KBM-7 (cell line): ENCODE data around the gene NUMBL.
"Not testable (repeated sequence)": the region's sequence is repeated elsewhere in the genome, so short reads cannot be mapped to it uniquely, and the experiment has no call there.

Source experiments
- DNase-seq: peaks from one replicate; pipeline ENCODE4 v3.0.0-alpha.2; 2015
- in situ Hi-C: fragments of 300-500 bp; cut with MboI; formaldehyde crosslinking; loops from 2 replicates; pipeline ENCODE4 v1.14.3; 2020; ENCODE audit warnings: low sequenced_read_pairs, low pct_unique_long_range_greater_than_20kb, mixed read lengths

Gene NUMBL

DNA sequence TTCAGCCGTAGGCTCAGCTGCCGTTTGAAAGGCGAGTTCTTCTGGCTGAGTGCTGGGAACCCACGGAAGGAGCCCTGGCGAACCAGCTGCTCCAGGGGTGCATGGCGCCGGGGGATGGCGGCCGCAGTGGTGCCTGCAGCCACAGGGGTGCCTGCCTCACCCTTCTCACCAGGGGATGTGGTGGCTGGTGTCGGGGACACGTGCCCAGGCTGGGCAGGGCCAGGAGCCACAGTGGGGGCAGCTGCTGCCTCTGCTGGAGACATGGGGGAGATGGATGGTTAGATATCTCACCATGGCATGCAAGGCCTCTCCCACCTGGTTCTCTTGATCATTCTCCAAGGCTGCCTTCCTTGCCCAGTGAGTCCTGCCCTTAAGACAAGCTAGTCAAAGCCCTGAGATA, 17.1 kb downstream of the NUMBL start:
- DNase-seq: no peak
- in situ Hi-C loops: loop anchor here (25.0 kb wide), 1 partner anchor 239 kb away; no protein-coding TSS in a partner anchor

DNA sequence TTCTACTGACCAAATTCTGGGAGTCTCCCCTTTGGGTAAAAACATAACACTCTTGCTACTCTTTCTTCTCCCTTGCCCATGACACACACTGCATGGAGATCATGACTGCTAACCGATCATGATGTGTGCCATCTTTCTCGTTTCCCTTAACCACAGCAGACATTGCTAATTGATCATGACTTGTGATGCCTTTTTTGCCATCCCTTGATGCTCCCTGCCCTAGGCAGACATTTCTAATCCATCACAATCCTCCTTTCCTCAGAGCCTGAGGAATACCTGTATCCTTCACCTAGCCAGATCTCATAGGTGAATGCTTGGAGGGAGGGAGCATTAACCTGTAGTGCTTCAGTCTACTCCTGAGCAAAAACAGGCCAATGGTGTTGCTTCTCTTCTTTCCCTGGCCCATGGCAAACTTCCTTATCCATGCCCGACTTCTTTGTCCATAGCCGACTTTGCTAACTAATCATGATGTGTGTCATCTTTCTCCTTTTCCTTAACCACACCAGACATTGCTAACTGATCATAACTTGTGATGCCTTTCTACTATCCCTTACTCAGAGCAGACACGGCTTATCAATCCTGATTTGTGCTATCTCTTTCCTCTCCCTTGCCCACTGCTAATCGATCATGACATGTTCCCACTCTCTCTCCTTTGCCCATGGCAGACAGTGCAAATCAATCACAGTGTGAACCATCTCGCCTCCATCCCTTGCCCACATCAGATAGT, 17.7 kb downstream of the NUMBL start:
- in situ Hi-C loops: loop anchor here (25.0 kb wide), 1 partner anchor 240 kb away; no protein-coding TSS in a partner anchor
- DNase-seq: no peak

DNA sequence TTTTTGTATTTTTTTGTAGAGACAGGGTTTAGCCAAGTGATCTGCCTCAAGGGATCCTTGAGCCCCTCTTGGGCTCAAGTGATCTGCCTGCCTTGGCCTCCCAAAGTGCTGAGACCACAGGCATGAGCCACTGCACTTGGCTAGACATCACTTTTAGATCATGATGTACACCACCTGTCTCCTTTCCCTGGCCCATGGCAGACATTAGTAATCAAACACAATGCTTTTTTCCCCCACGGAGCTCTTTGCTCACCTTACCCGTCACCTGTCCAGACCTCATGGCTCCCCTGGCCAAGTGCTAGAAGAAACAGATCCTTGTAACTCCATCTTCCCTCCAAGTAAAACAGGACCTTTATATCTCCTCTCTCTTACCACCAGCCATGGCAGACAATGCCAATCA, 18.4 kb downstream of the NUMBL start:
- in situ Hi-C loops: loop anchor here (25.0 kb wide), 1 partner anchor 240 kb away; no protein-coding TSS in a partner anchor
- no peak for DNase-seq

DNA sequence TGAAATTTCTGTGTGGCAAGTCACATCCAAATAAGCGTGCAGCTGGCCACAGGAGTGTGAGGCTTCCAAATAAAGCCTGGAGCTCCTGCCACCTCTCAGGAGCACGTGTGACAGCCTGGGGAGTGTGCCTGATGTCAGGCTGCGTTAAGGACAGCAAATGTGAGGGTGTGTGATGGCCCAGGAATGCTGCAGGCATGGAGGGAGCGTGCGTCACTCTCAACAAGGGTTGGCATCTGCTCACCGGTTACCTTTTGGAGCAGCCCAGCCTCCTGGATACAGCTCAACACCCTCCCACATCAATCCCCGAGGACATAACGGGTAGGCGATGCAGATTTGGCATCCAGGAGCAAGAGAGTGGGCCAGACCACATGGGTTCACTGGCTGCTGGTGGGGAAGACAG, 19.0 kb downstream of the NUMBL start:
- no peak for DNase-seq
- in situ Hi-C loops: loop anchor here (25.0 kb wide), 1 partner anchor 241 kb away; no protein-coding TSS in a partner anchor

DNA sequence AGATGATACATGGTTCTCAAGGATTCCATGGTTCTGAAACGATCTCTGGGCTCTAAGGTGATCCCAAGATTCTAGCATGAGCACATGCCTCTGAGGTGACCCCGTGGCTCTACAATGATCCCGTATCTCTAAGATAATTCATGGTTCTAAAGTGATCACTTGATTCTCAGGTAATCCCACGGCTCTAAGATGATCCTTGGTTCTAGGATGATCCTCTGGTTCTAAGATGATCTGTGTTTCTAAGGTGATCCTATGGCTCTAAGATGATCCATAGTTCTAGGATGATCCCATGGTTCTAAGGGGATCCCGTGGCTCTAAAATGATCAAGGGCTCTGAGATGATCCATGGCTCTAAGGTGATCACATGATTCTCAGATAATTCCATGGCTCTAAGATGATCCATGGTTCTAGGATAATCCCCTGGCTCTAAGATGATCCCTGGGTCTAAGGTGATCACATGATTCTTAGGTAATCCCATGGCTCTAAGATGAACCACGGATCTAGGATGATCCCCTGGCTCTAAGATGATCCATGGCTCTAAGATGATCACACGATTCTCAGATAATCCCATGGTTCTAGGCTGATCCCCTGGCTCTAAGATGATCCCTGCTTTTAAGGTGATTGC, 21.3 kb downstream of the NUMBL start:
- in situ Hi-C loops: loop anchor here (25.0 kb wide), 1 partner anchor 243 kb away; no protein-coding TSS in a partner anchor
- DNase-seq: no peak

DNA sequence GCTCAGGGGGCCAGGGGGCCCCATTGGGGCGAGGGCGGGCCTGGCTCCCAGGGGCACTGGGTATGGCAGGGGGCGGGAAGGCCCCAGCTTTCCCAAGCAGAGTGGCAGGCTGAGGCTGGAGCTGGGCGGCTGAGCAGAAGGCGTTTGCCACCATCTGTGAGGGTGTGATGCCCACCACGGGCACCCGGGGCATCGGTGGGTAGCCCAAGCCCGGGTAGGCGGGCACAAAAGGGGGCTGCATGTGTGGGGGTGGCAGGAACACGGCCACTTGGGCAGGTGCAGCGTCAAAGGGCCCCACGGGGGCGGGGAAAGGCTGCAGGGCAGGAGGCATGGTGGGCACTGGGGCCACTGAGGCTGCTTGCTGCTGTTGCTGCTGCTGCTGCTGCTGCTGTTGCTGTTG, 22.8 kb downstream of the NUMBL start:
- no peak for DNase-seq
- in situ Hi-C loops: loop anchor here (25.0 kb wide), 1 partner anchor 245 kb away; no protein-coding TSS in a partner anchor

DNA sequence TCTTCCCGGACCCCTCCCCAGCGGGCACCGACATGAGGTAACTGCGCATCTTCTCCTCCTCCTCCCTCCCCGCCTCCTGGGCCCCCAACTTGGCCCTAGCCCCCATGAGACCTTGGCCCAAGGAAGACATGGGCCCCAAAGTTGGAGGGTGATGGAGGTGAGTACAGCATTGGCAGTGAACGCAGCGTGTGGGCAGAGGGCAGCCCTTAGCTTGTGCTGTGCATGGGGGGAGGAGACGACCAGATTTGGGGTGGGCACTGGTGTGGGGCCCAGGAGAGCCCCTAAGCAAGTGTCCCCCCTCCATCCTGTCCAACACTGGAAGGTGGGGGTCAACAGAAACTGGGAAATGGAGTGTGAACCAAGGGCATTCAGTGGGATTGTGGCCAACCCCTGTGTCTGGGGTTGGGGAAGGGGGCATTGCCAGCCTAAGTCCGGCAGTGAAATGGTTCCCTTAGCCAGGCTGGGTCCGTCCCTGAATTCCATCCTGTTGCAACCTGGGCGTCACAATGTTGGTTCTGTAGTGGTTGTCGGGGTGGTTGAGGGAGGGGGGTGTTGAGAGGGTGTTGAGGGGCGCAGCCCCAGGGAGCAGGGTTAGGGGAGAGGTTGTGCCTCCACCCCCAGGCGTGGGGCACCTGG, 23.5 kb downstream of the NUMBL start:
- in situ Hi-C loops: loop anchor here (25.0 kb wide), 1 partner anchor 245 kb away; no protein-coding TSS in a partner anchor
- no peak for DNase-seq

DNA sequence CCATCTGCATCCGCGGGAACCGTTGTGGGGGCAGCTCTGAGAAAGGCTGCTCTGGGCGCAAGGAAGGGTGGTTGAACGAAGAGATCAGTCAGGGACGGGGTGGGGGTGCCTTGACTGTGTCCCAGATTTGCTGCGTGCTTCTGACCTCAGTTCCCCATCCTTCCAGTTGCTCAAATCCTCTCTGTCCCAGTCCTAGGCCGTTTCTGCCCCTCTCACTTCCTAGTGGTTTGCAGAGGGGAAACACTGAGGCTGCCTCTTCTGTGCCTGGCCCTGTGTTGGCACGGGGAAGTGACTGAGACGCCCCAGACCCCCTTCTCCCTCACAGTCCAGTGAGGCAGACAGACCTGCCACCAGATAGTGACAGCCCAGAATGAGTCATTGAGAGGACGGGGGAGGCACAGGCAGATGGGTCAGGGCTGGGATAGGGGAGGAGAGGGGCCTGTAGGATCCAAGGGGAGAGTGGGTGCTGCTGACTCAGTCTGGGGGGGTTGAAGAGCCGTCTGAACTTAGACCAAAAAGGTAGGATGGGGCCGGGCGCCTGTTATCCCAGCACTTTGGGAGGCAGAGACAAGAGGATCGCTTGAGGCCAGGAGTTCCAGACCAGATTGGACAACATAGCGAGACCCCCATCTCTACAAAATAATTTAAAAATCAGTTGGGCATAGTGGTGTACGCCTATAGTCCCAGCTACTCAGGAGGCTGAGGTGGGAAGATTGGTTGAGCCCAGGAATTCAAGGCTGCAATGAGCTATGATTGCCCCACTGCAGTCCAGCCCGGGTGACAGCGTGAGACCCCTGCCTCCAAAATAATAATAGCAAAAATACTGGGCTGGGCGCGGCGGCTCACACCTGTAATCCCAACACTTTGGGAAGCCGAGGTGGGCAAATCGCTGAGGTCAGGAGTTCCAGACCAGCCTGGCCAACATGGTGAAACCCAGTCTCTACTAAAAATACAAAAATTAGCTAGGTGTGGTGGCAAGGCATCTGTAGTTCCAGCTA, 26.5 kb downstream of the NUMBL start:
- DNase-seq: no peak

DNA sequence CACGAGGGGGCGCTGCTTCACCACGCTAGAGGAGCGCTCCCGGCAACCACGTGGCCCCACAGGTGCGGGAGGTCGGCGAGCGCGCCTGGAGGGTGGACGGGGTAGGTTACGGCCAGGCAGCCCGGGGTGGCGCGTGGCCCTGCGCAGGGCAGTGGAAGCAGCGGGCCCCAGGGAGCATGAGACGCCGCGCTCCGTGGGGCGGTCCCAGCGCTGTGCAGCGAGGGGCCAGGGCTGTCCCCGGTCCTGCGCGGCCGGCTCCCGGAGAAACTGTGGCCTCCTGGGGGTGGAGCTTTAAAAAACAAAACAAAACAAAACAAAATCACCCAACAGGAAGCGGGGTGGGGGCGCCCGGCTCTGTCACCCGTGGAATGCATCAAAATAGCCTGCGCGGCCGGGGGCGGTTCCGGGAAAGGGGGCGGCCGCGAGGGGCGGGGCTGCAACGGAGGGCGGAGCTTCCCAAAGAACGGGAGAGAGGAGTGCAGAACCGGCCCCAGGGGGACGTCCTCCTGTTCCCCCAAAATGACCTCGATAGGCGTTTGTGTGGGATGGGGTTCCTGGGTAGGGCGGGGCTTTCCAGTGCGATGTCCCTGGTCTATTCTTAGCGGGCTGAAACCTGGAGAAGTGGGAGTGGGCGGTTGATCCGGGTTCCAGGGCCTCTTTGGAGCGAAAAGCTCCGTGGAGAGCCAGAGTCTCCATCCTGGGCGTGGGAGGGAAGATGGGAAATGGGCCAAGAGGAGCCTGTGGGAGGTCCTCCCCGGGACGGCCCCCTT, 27.3 kb downstream of the NUMBL start:
- in situ Hi-C loops: loop anchor here (25.0 kb wide), 1 partner anchor 249 kb away; no protein-coding TSS in a partner anchor
- DNase-seq: peak; percentile 91

More for the DNA sequence above, 26.5 kb downstream of the NUMBL start:
- in situ Hi-C loops: loop anchor here (25.0 kb wide), 1 partner anchor 248 kb away; no protein-coding TSS in a partner anchor

DNA sequence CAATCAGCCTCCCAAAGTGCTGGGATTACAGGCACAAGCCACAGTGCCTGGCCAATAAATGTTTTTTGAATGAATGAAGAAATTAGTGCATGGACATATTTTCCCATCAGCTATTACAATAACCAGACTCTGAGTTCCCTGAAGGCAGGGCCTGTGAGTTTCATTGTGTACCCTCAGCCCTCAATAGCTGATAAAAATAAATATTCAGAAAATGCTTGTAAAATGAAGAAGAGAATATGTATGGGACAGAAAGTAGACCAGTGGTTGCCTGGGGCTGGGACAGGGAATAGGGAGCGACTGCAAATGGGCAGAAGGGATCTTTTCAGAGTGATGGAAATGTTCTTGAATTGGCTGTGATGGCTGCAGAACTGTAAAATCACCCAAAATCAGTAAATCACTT, 28.8 kb downstream of the NUMBL start:
- DNase-seq: no peak
- in situ Hi-C loops: loop anchor here (25.0 kb wide), 1 partner anchor 251 kb away; no protein-coding TSS in a partner anchor

DNA sequence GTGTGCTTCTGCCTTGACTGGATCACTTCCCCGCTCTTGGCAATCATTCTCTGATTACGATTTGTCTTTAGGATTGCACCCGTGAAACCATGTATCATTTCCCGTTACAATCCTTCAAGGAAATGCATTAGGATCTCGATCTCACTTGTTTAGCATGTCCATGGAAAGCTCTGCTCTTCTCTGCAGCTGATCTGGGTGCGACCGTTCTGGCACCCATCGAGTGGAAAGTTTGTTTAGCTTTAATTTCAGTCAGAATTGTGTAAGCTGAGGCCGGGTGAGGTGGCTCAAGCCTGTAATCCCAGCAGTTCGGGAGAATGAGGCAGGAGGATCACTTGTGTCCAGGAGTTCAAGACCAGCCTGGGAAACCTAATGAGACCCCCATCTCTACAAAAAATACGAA, 30.9 kb downstream of the NUMBL start:
- in situ Hi-C loops: loop anchor here (25.0 kb wide), 1 partner anchor 253 kb away; no protein-coding TSS in a partner anchor
- no peak for DNase-seq

DNA sequence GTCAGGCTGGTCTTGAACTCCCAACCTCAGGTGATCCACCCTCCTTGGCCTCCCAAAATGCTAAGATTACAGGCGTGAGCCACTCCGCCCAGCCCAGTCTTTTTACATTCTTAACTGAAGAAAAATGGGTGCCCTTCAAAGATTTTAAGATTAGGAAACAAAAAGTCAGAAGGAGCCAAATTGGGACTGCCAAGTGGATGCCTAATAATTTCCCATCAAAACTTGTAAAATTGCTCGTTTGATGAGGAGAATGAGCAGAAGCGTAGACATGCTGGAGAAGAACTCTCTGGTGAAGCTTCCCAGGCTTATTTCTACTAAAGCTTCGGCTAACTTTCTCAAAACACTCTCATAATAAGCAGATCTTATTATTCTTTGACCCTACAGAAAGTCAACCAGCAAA, 31.3 kb downstream of the NUMBL start:
- in situ Hi-C loops: loop anchor here (25.0 kb wide), 1 partner anchor 253 kb away; no protein-coding TSS in a partner anchor
- DNase-seq: no peak

DNA sequence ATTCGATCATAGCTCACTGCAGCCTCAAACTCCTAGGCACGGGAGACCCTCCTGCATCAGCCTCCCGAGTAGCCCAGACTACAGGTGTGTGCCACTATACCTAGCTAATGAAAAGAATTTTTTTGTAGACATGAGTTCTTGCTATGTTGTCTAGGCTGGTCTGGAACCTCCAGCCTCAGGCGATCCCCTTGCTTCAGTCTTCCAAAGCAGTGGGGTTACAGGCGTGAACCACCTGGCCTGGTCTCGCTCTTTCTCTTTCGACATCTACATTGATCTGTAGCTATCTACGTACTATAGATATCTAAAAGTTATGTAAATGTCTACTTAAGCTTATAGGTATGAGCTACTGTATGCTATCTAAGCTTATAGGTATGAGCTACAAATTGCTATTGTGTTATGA, 32.4 kb downstream of the NUMBL start:
- in situ Hi-C loops: loop anchor here (25.0 kb wide), 1 partner anchor 254 kb away; no protein-coding TSS in a partner anchor
- DNase-seq: no peak

DNA sequence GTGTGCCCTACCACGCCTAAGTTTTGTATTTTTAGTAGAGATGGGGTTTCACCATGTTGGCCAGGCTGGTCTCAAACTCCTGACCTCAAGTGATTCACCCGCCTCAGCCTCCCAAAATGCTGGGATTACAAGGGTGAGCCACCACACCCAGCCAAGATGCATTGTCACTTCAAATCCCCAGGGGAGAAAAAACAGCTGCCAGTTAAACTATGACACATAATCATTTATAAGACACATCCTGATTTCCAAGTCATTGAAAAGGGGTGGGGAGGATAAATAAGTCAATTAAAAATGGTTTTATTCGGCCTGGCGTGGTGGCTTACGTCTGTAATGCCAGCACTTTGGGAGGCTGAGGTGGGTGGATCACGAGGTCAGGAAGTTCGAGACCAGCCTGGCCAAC, 34.8 kb downstream of the NUMBL start:
- in situ Hi-C loops: loop anchor here (25.0 kb wide), 1 partner anchor 257 kb away; no protein-coding TSS in a partner anchor
- not testable (repeated sequence) for DNase-seq

DNA sequence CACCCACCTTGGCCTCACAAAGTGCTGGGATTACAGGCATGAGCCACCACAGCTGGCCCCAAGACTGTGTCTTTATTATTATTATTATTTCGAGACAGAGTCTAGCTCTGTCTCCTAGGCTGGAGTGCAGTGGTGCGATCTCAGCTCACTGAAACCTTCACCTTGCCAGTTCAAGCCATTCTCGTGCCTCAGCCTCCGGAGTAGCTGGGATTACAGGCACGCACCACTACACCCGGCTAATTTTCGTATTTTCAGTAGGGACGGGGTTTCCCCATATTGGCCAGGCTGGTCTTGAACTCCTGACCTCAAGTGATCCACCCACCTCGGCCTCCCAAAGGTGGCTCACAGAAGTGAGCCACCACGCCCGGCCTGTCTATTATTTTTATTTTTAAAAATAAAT, 38.1 kb downstream of the NUMBL start:
- in situ Hi-C loops: loop anchor here (25.0 kb wide), 1 partner anchor 260 kb away; no protein-coding TSS in a partner anchor
- not testable (repeated sequence) for DNase-seq

DNA sequence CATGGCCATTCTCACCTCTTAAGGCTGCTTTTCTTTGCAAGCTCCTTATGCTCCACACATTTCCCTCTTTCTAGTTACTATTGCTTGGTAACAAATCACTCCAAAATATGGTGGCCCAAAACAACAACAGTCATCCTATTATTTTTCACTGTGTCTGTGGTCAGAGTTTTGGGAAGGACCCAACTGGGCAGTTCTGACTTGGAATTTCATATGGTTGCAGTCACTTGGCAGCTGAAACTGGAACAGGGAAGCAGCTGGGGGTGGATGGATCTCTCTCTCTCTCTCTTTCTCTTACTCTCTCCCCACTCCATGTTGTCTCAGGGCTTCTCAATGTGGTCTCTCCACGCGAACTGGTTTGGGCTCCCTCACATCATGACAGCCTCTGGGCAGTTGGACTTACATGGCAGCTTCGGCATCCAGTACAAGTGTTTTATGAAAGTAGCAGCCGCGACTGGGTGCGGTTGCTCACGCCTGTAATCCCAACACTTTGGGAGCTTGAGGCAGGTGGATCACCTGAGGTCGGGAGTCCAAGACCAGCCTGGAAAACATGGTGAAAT, 39.6 kb downstream of the NUMBL start:
- no peak for DNase-seq
- in situ Hi-C loops: loop anchor here (25.0 kb wide), 1 partner anchor 261 kb away; no protein-coding TSS in a partner anchor
